HepG2 (cell line): ENCODE data around the gene FIZ1. TPM values are rescaled to one million over a fixed set of nuclear protein-coding genes. Genes with fewer than 3 reads are reported as not detected.
A peak's percentile ranks its signal among the peaks of the same experiment; 100 is the strongest.

ENCODE experiments used
- GATAD1 ChIP-seq: IDR thresholded peaks from 2 replicates; pipeline ENCODE4 v1.6.1; 2016; ENCODE audit warnings: missing genetic modification reagents, missing compliant biosample characterization
- IRX3 ChIP-seq: sonication (generic); formaldehyde crosslinking; IDR thresholded peaks from 2 replicates; pipeline ENCODE4 v1.8.1; 2023; ENCODE audit warnings: mild to moderate bottlenecking, low read depth, missing genetic modification reagents, borderline replicate concordance
- NFIC ChIP-seq: IDR thresholded peaks from 2 replicates; pipeline ENCODE4 v1.6.1; 2012; ENCODE audit warnings: mild to moderate bottlenecking, low read length, inconsistent platforms
- NR2F2 ChIP-seq: IDR thresholded peaks from 2 replicates; pipeline ENCODE4 v1.6.1; 2012; ENCODE audit warnings: low read depth, inconsistent platforms, borderline replicate concordance
- PHF8 ChIP-seq: sonication (generic); formaldehyde crosslinking; IDR thresholded peaks from 2 replicates; pipeline ENCODE4 v1.5.0; 2020; ENCODE audit warnings: missing genetic modification reagents
- POLR2A ChIP-seq, 2 experiments: IDR thresholded peaks; 2 replicates each; pipeline ENCODE4 v1.6.1; 2011; ENCODE audit warnings: low read depth in 2 of 2, low read length in 2 of 2, mild to moderate bottlenecking in 1 of 2, moderate library complexity in 1 of 2; ENCODE audit not compliant: insufficient read depth in 1 of 2
- RFXAP ChIP-seq: sonication (generic); formaldehyde crosslinking; IDR thresholded peaks from 2 replicates; pipeline ENCODE4 v1.4.0; 2020; ENCODE audit warnings: missing genetic modification reagents, borderline replicate concordance
- TBX3 ChIP-seq: fragments of 450-650 bp; IDR thresholded peaks from 2 replicates; pipeline ENCODE4 v1.6.1; 2017; ENCODE audit warnings: antibody characterized with exemption, mild to moderate bottlenecking, inconsistent platforms, borderline replicate concordance
- ZBTB7A ChIP-seq: sonication (generic); formaldehyde crosslinking; IDR thresholded peaks from 2 replicates; pipeline ENCODE4 v1.8.0; 2022; ENCODE audit warnings: mild to moderate bottlenecking, missing genetic modification reagents
- ZKSCAN1 ChIP-seq: fragments of 150-350 bp; IDR thresholded peaks from 2 replicates; pipeline ENCODE4 v1.6.1; 2014; ENCODE audit warnings: low read length
- ZKSCAN8 ChIP-seq: IDR thresholded peaks from 2 replicates; pipeline ENCODE4 v1.6.1; 2016; ENCODE audit warnings: borderline replicate concordance, missing genetic modification reagents, missing compliant biosample characterization
- ZNF124 ChIP-seq: sonication (generic); formaldehyde crosslinking; IDR thresholded peaks from 2 replicates; pipeline ENCODE4 v1.4.0; 2020; ENCODE audit warnings: missing genetic modification reagents
- ZNF180 ChIP-seq: sonication (generic); formaldehyde crosslinking; IDR thresholded peaks from 2 replicates; pipeline ENCODE4 v1.4.0; 2020; ENCODE audit warnings: low read depth, missing genetic modification reagents, borderline replicate concordance
- ZNF703 ChIP-seq: sonication (generic); formaldehyde crosslinking; IDR thresholded peaks from 2 replicates; pipeline ENCODE4 v1.5.1; 2020; ENCODE audit warnings: missing genetic modification reagents, mild to moderate bottlenecking, moderate library complexity, borderline replicate concordance
- polyA plus RNA-seq, 8 experiments: library from polyadenylated mRNA; depleted of rRNA in 3 of 8; stranded (reverse) in 7 of 8; unstranded in 1 of 8; fragments of >200 nt; fragmentation: Illumina TruSeq in 4 of 8; extraction: Trizol in 4 of 8; gene quantifications; 2 replicates each; pipeline versions ENCODE4 v1.2.1 to v1.2.3, GENCODE V29; 2011 to 2016; ENCODE audit warnings: low read depth in 4 of 8, missing spikeins in 1 of 8, mixed read lengths in 1 of 8; ENCODE audit not compliant: insufficient read depth in 1 of 8
- total RNA-seq, 5 experiments: library from RNA; depleted of rRNA; stranded (reverse); fragments of >200 nt; fragmentation: Illumina TruSeq; extraction: Trizol; gene quantifications; 2 replicates each; pipeline ENCODE4 v1.2.3, GENCODE V29; 2016; ENCODE audit warnings: low read depth in 1 of 5
- TF ChIP-seq, protein P1 (sequence below): sonication (generic); formaldehyde crosslinking; IDR thresholded peaks from 2 replicates; pipeline ENCODE4 v1.4.0; 2020; ENCODE audit warnings: mild to moderate bottlenecking, missing genetic modification reagents, borderline replicate concordance
- TF ChIP-seq, protein P2 (sequence below): sonication (generic); formaldehyde crosslinking; IDR thresholded peaks from 2 replicates; pipeline ENCODE4 v1.4.0; 2020; ENCODE audit warnings: missing genetic modification reagents, borderline replicate concordance
- TF ChIP-seq, protein P3 (sequence below): sonication (generic); formaldehyde crosslinking; IDR thresholded peaks from 2 replicates; pipeline ENCODE4 v1.4.0; 2020; ENCODE audit warnings: missing genetic modification reagents, mild to moderate bottlenecking, borderline replicate concordance
- TF ChIP-seq, protein P4 (sequence below): sonication (generic); formaldehyde crosslinking; IDR thresholded peaks from 2 replicates; pipeline ENCODE4 v1.4.0; 2020; ENCODE audit warnings: missing genetic modification reagents
- TF ChIP-seq, protein P5 (sequence below): sonication (generic); formaldehyde crosslinking; IDR thresholded peaks from 2 replicates; pipeline ENCODE4 v1.4.0; 2020; ENCODE audit warnings: missing genetic modification reagents

Gene FIZ1
- total and polyA plus RNA-seq, 2 of the 13 experiments (the other 11 are each of a cell fraction or from before 2014, with no cell fraction given) = 3.6 to 5.9 TPM

DNA sequence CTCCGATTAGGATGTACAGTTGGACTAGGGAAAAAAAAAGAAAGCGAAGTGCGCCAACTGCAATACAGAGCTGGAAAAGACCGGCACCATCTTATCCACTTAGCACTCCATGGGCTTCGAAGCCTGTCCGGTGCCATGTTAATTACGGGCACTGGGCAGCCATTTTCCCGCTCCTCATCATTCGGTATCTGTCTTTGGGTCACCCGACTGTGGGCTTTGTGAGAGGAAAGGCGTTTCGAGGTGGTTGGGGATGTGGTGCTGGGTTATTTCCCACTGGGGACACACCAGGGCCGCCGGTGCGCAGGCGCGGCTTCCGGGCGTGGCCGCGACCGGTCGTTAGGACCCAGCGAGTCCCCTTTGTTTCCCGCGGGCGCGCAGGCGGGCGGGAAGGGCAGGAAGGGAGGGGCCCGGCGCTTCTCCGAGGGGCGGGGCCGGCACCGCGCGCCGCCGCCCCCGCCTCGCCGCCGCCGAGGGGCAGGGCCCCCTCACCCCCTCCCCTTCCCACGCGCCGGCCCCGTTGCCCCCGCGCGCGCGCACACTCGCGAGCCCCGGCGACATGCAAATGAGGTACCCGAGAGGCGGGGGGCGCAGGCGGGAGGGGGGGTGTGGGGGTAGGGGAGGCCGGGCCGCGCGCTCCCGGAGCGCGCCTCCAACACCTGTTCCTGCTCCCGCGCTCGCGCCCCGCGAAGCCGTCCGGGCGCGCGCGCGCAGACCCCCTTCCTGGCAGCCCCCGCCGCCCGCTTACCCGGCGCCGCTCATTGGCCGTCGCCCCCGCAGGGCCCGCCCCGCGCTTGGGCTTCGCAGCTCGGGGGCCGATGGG is 735 bp upstream of the FIZ1 start, which contains the start of gene ZNF524 (continued):
- TF ChIP-seq, protein P1, sequence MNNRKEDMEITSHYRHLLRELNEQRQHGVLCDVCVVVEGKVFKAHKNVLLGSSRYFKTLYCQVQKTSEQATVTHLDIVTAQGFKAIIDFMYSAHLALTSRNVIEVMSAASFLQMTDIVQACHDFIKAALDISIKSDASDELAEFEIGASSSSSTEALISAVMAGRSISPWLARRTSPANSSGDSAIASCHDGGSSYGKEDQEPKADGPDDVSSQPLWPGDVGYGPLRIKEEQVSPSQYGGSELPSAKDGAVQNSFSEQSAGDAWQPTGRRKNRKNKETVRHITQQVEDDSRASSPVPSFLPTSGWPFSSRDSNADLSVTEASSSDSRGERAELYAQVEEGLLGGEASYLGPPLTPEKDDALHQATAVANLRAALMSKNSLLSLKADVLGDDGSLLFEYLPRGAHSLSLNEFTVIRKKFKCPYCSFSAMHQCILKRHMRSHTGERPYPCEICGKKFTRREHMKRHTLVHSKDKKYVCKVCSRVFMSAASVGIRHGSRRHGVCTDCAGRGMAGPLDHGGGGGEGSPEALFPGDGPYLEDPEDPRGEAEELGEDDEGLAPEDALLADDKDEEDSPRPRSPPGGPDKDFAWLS (CRISPR knock-in tag) = no peak
- TF ChIP-seq POLR2A (IDR thresholded peaks at IDR 0.05; ENCODE audit: insufficient read depth in 1 of 2, low read depth in 2 of 2, low read length in 2 of 2) = peak; percentile 10 to 50; a peak in 3 of 4 replicates
- TF ChIP-seq ZNF703 (CRISPR knock-in tag) = no peak; the same call in 1 of the 2 replicates
- TF ChIP-seq ZKSCAN8 = no peak
- no peak for TF ChIP-seq NFIC
- TF ChIP-seq IRX3 (CRISPR knock-in tag) = no peak
- TF ChIP-seq ZBTB7A (CRISPR knock-in tag) = 0 out of 2 replicates have a peak, but pooled peaks have one; percentile 37
- TF ChIP-seq, protein P2, sequence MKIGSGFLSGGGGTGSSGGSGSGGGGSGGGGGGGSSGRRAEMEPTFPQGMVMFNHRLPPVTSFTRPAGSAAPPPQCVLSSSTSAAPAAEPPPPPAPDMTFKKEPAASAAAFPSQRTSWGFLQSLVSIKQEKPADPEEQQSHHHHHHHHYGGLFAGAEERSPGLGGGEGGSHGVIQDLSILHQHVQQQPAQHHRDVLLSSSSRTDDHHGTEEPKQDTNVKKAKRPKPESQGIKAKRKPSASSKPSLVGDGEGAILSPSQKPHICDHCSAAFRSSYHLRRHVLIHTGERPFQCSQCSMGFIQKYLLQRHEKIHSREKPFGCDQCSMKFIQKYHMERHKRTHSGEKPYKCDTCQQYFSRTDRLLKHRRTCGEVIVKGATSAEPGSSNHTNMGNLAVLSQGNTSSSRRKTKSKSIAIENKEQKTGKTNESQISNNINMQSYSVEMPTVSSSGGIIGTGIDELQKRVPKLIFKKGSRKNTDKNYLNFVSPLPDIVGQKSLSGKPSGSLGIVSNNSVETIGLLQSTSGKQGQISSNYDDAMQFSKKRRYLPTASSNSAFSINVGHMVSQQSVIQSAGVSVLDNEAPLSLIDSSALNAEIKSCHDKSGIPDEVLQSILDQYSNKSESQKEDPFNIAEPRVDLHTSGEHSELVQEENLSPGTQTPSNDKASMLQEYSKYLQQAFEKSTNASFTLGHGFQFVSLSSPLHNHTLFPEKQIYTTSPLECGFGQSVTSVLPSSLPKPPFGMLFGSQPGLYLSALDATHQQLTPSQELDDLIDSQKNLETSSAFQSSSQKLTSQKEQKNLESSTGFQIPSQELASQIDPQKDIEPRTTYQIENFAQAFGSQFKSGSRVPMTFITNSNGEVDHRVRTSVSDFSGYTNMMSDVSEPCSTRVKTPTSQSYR (CRISPR knock-in tag) = peak; percentile 39; the same call in 1 of the 2 replicates
- TF ChIP-seq NR2F2 = peak; percentile 20; the same call in 1 of the 2 replicates
- TF ChIP-seq RFXAP (CRISPR knock-in tag) = peak; percentile 1; the same call in 1 of the 2 replicates
- TF ChIP-seq, protein P3, sequence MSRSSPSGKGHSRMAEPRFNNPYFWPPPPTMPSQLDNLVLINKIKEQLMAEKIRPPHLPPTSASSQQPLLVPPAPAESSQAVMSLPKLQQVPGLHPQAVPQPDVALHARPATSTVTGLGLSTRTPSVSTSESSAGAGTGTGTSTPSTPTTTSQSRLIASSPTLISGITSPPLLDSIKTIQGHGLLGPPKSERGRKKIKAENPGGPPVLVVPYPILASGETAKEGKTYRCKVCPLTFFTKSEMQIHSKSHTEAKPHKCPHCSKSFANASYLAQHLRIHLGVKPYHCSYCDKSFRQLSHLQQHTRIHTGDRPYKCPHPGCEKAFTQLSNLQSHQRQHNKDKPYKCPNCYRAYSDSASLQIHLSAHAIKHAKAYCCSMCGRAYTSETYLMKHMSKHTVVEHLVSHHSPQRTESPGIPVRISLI (CRISPR knock-in tag) = no peak; the same call in 1 of the 2 replicates
- TF ChIP-seq ZNF180 = no peak
- TF ChIP-seq, protein P4, sequence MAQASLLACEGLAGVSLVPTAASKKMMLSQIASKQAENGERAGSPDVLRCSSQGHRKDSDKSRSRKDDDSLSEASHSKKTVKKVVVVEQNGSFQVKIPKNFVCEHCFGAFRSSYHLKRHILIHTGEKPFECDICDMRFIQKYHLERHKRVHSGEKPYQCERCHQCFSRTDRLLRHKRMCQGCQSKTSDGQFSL (CRISPR knock-in tag) = no peak
- no peak for TF ChIP-seq GATAD1 (CRISPR knock-in tag)
- TF ChIP-seq, protein P5, sequence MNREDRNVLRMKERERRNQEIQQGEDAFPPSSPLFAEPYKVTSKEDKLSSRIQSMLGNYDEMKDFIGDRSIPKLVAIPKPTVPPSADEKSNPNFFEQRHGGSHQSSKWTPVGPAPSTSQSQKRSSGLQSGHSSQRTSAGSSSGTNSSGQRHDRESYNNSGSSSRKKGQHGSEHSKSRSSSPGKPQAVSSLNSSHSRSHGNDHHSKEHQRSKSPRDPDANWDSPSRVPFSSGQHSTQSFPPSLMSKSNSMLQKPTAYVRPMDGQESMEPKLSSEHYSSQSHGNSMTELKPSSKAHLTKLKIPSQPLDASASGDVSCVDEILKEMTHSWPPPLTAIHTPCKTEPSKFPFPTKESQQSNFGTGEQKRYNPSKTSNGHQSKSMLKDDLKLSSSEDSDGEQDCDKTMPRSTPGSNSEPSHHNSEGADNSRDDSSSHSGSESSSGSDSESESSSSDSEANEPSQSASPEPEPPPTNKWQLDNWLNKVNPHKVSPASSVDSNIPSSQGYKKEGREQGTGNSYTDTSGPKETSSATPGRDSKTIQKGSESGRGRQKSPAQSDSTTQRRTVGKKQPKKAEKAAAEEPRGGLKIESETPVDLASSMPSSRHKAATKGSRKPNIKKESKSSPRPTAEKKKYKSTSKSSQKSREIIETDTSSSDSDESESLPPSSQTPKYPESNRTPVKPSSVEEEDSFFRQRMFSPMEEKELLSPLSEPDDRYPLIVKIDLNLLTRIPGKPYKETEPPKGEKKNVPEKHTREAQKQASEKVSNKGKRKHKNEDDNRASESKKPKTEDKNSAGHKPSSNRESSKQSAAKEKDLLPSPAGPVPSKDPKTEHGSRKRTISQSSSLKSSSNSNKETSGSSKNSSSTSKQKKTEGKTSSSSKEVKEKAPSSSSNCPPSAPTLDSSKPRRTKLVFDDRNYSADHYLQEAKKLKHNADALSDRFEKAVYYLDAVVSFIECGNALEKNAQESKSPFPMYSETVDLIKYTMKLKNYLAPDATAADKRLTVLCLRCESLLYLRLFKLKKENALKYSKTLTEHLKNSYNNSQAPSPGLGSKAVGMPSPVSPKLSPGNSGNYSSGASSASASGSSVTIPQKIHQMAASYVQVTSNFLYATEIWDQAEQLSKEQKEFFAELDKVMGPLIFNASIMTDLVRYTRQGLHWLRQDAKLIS (CRISPR knock-in tag) = no peak
- TF ChIP-seq ZNF124 (CRISPR knock-in tag) = no peak
- no peak for TF ChIP-seq ZKSCAN1
- TF ChIP-seq TBX3 = 0 out of 2 replicates have a peak, but pooled peaks have one; percentile 11
- TF ChIP-seq PHF8 (CRISPR knock-in tag) = peak; percentile 68
